Kidney (tissue), 14 donors: ENCODE data around the gene CEMP1. TPM values are rescaled to one million over a fixed set of nuclear protein-coding genes. Genes with fewer than 3 reads are reported as not detected.
"Not testable (repeated sequence)": the region's sequence is repeated elsewhere in the genome, so short reads cannot be mapped to it uniquely, and the experiment has no call there.

Experiments
- DNase-seq, 5 donors: peaks; one replicate each; pipeline ENCODE4 v3.0.0-alpha.2; 2013 to 2020
- FAIRE-seq: peaks from 2 replicates; lab custom pipeline; 2012; peaks lifted over from hg19 to GRCh38; lab: Jason Lieb, UNC
- H3K27ac ChIP-seq, 2 donors: one replicate each; pipeline ENCODE4 v1.7.0; 2013; ENCODE audit warnings: low read depth in 2 of 2, low read length in 2 of 2, inconsistent platforms in 1 of 2
- H3K27me3 ChIP-seq: one replicate; pipeline ENCODE4 v1.7.1; 2013; ENCODE audit warnings: low read length, inconsistent platforms; ENCODE audit not compliant: control insufficient read depth, insufficient read depth
- H3K36me3 ChIP-seq, 3 donors: one replicate each; pipeline versions ENCODE4 v1.7.0 to v1.7.1; 2013; ENCODE audit warnings: low read length in 3 of 3, control low read depth in 1 of 3, inconsistent platforms in 1 of 3; ENCODE audit not compliant: insufficient read depth in 3 of 3, control insufficient read depth in 2 of 3
- H3K4me1 ChIP-seq, 3 donors: one replicate each; pipeline versions ENCODE4 v1.7.0 to v1.7.1; 2013; ENCODE audit warnings: low read length in 3 of 3, inconsistent platforms in 1 of 3, low read depth in 1 of 3; ENCODE audit not compliant: control insufficient read depth in 2 of 3, insufficient read depth in 2 of 3
- H3K4me3 ChIP-seq, 3 donors: one replicate each; pipeline versions ENCODE4 v1.7.0 to v1.8.1; 2013; ENCODE audit warnings: low read length in 3 of 3, control low read depth in 1 of 3, inconsistent platforms in 1 of 3
- H3K9ac ChIP-seq, 3 donors: one replicate each; pipeline versions ENCODE4 v1.7.0 to v1.7.1; 2013; ENCODE audit warnings: low read length in 3 of 3, control low read depth in 1 of 3, inconsistent platforms in 1 of 3
- H3K9me3 ChIP-seq, 3 donors: one replicate each; pipeline versions ENCODE4 v1.7.0 to v1.7.1; 2013; ENCODE audit warnings: low read length in 3 of 3, control low read depth in 1 of 3, inconsistent platforms in 1 of 3; ENCODE audit not compliant: control insufficient read depth in 2 of 3, insufficient read depth in 1 of 3
- CTCF ChIP-seq: IDR thresholded peaks from 3 replicates; pipeline ENCODE4 v1.5.1; 2012; ENCODE audit warnings: mild to moderate bottlenecking, moderate library complexity, borderline replicate concordance; ENCODE audit not compliant: insufficient read depth; ENCODE audit errors: extremely low read depth
- intact Hi-C: fragments of 100-400 bp; cut with DNase I; formaldehyde crosslinking; loops from one replicate; pipeline ENCODE4 v1.11.1; 2022
- polyA plus RNA-seq: library from polyadenylated mRNA; stranded (reverse); fragments of 350-450 nt; fragmentation: Illumina TruSeq; extraction: RNeasy Lipid Tissue Mini Kit (QIAGEN cat#74804); gene quantifications from one replicate; pipeline ENCODE4 v1.2.3, GENCODE V29; 2014; ENCODE audit warnings: low read depth, low replicate concordance; ENCODE audit not compliant: insufficient read depth
- total RNA-seq: library from RNA; stranded (reverse); fragmentation: NEBNext Ultra II Directional; extraction: Animal tissue kit (Norgen Biotek cat#: 25700); gene quantifications from one replicate; pipeline ENCODE4 v1.2.1, GENCODE V29; 2021
- donor health status: control.
- donor health status: control.
- donor health status: control.
- donor health status: control.
- donor health status: control.
- donor health status: DM: yes; HTN: yes; CAD: no.
- donor health status: Normal renal cell carcinoma (clear cell type).

The CEMP1 gene
- total and polyA plus RNA-seq, 2 donors from 2014 or later: 0.54 TPM; not detected in 1

- intact Hi-C loops, H3K36me3 ChIP-seq, H3K4me1 ChIP-seq: not testable (repeated sequence)
Observed at GRCh38 chr16:2572704-2573103, 41.5 kb upstream of the CEMP1 start.

GRCh38 chr16:2568573-2568972 is 37.4 kb upstream of the CEMP1 start:
- intact Hi-C loops, H3K9ac ChIP-seq, H3K27me3 ChIP-seq, DNase-seq, H3K27ac ChIP-seq, H3K9me3 ChIP-seq, H3K36me3 ChIP-seq, H3K4me1 ChIP-seq, H3K4me3 ChIP-seq: not testable (repeated sequence)
- FAIRE-seq: peak; percentile 37

More at GRCh38 chr16:2572704-2573103, 41.5 kb upstream of the CEMP1 start:
- not testable (repeated sequence) for H3K9me3 ChIP-seq, H3K27ac ChIP-seq, H3K9ac ChIP-seq, H3K4me3 ChIP-seq, DNase-seq, FAIRE-seq, H3K27me3 ChIP-seq

GRCh38 chr16:2567506-2567905 is 36.3 kb upstream of the CEMP1 start:
- H3K9ac ChIP-seq, intact Hi-C loops, H3K9me3 ChIP-seq, H3K27ac ChIP-seq, H3K36me3 ChIP-seq, H3K4me1 ChIP-seq, H3K27me3 ChIP-seq, FAIRE-seq, H3K4me3 ChIP-seq, DNase-seq: not testable (repeated sequence)

GRCh38 chr16:2560798-2561133 is 29.6 kb upstream of the CEMP1 start:
- H3K4me3 ChIP-seq, H3K4me1 ChIP-seq, intact Hi-C loops, H3K9ac ChIP-seq, H3K27me3 ChIP-seq, FAIRE-seq, H3K9me3 ChIP-seq, H3K27ac ChIP-seq, H3K36me3 ChIP-seq: not testable (repeated sequence)
- DNase-seq: peak in 1 of 5 donors; percentile 73
- peak; percentile 42 for TF ChIP-seq CTCF

- H3K9ac ChIP-seq, H3K36me3 ChIP-seq, intact Hi-C loops, H3K4me1 ChIP-seq, H3K27ac ChIP-seq, FAIRE-seq, H3K9me3 ChIP-seq, H3K27me3 ChIP-seq, H3K4me3 ChIP-seq: not testable (repeated sequence)
- DNase-seq: peak in 1 of 5 donors; percentile 31
Observed at GRCh38 chr16:2560131-2560797, 29.1 kb upstream of the CEMP1 start.

GRCh38 chr16:2557150-2557549 is 25.9 kb upstream of the CEMP1 start:
- H3K9ac ChIP-seq, H3K36me3 ChIP-seq, H3K27me3 ChIP-seq, FAIRE-seq, DNase-seq, H3K4me1 ChIP-seq, intact Hi-C loops, H3K9me3 ChIP-seq, H3K4me3 ChIP-seq, H3K27ac ChIP-seq: not testable (repeated sequence)

- intact Hi-C loops, H3K9ac ChIP-seq, H3K4me3 ChIP-seq, DNase-seq, H3K9me3 ChIP-seq, H3K27ac ChIP-seq, H3K27me3 ChIP-seq, FAIRE-seq, H3K36me3 ChIP-seq, H3K4me1 ChIP-seq: not testable (repeated sequence)
Observed at GRCh38 chr16:2554709-2555425, 23.7 kb upstream of the CEMP1 start.
